Thyroid gland (tissue), 4 donors: Measurements from ENCODE around the gene PCDH1.

Source experiments
- CTCF ChIP-seq, 6 experiments: fragments of 200-600 bp in 3 of 6; fragments of 450-650 bp in 3 of 6; sonication (generic) in 3 of 6; IDR thresholded peaks; one replicate each; pipeline ENCODE4 v1.5.1; 2016 to 2019; ENCODE audit warnings: antibody characterized with exemption in 6 of 6, mild to moderate bottlenecking in 2 of 6, inconsistent platforms in 1 of 6, moderate library complexity in 1 of 6
- POLR2A ChIP-seq, 2 donors: fragments of 450-650 bp; IDR thresholded peaks; one replicate each; pipeline ENCODE4 v1.6.1; 2017; ENCODE audit warnings: antibody characterized with exemption in 2 of 2, mild to moderate bottlenecking in 2 of 2, moderate library complexity in 1 of 2

GRCh38 chr5:141870871-141871270 is 7.3 kb downstream of the PCDH1 start:
- TF ChIP-seq POLR2A (IDR thresholded peaks at IDR 0.05) = no peak
- TF ChIP-seq CTCF (IDR thresholded peaks at IDR 0.05) = no peak
